ENCODE measurements around the gene DDX50. TPM values are rescaled to one million over a fixed set of nuclear protein-coding genes. Genes with fewer than 3 reads are reported as not detected.
"Not testable (repeated sequence)": the region's sequence is repeated elsewhere in the genome, so short reads cannot be mapped to it uniquely, and the experiment has no call there.

The DDX50 gene
- polyA plus RNA-seq, 2 of the 4 experiments (the other 2 are of a cell fraction): 35.1 to 64.6 TPM

GRCh38 chr10:68925489-68925888 is 24.4 kb downstream of the DDX50 start (continued):
- TF ChIP-seq HMGXB4 (CRISPR knock-in tag; IDR thresholded peaks at IDR 0.05; ENCODE audit: borderline replicate concordance): no peak
- TF ChIP-seq PBX3 (IDR thresholded peaks at IDR 0.05): no peak
- no peak for TF ChIP-seq CBX2 (IDR thresholded peaks at IDR 0.05; ENCODE audit: borderline replicate concordance, low read depth)
- TF ChIP-seq ATOH8 (CRISPR knock-in tag; IDR thresholded peaks at IDR 0.05; ENCODE audit: low read depth): no peak
- TF ChIP-seq HEYL (CRISPR knock-in tag; IDR thresholded peaks at IDR 0.05): no peak
- TF ChIP-seq ESRRA (IDR thresholded peaks at IDR 0.05; ENCODE audit: borderline replicate concordance, low read length): no peak
- no peak for TF ChIP-seq SMC3 (IDR thresholded peaks at IDR 0.05)
- TF ChIP-seq RNF2 (IDR thresholded peaks at IDR 0.05; ENCODE audit: borderline replicate concordance, low read depth): no peak
- no peak for TF ChIP-seq EHF (CRISPR knock-in tag; IDR thresholded peaks at IDR 0.05)
- no peak for TF ChIP-seq EHMT2 (IDR thresholded peaks at IDR 0.05; ENCODE audit: low read depth)

GRCh38 chr10:68929157-68929556 is 28.0 kb downstream of the DDX50 start:
- POLR2A ChIA-PET; H3K4me3 ChIP-seq; H3K9me3 ChIP-seq; DNase-seq (ENCODE audit: low read depth in 1 of 2, low spot score in 1 of 2); CTCF ChIA-PET; H3K4me1 ChIP-seq; H3K4me2 ChIP-seq; ATAC-seq; FAIRE-seq; H3K27ac ChIP-seq: not testable (repeated sequence)
- WGBS (ENCODE audit: missing lambda C conversion rate): 100% methylated on average over 2 of the region's 2 CpGs

- POLR2A ChIA-PET; H3K9me3 ChIP-seq; H3K4me3 ChIP-seq; H3K4me2 ChIP-seq; H3K27ac ChIP-seq; FAIRE-seq; DNase-seq (ENCODE audit: low read depth in 1 of 2, low spot score in 1 of 2); ATAC-seq; H3K4me1 ChIP-seq; CTCF ChIA-PET: not testable (repeated sequence)
- 96% methylated on average over 6 of the region's 8 CpGs for WGBS (ENCODE audit: missing lambda C conversion rate)
These were observed 28.8 kb downstream of the DDX50 start for GRCh38 chr10:68929888-68930287.

GRCh38 chr10:68932860-68933259 is 31.7 kb downstream of the DDX50 start:
- H3K4me3 ChIP-seq; H3K9me3 ChIP-seq; H3K27ac ChIP-seq; FAIRE-seq; H3K4me2 ChIP-seq; POLR2A ChIA-PET; DNase-seq (ENCODE audit: low read depth in 1 of 2, low spot score in 1 of 2); ATAC-seq; H3K4me1 ChIP-seq: not testable (repeated sequence)
- CTCF ChIA-PET: interaction anchor here (1.2 to 2.1 kb wide), 3 partner anchors 9 to 23 kb away, joined by 3 to 6 read pairs (median 4); partner anchors contain the start of gene DDX21
- 88% methylated on average over 3 of the region's 3 CpGs for WGBS (ENCODE audit: missing lambda C conversion rate)

GRCh38 chr10:68934994-68935393 is 33.9 kb downstream of the DDX50 start:
- CTCF ChIA-PET: interaction anchor here (0.6 kb wide), 2 partner anchors 11 to 534 kb away, joined by 3 read pairs; no protein-coding TSS in a partner anchor
- POLR2A ChIA-PET: interaction anchor here (1.2 kb wide), 1 partner anchor 21 kb away, joined by 3 read pairs; the partner anchor contains the start of gene DDX21
- FAIRE-seq: no peak
- no peak for TF ChIP-seq ELK1 (IDR thresholded peaks at IDR 0.05; ENCODE audit: low read depth, low read length)
- TF ChIP-seq HMGXB4 (CRISPR knock-in tag; IDR thresholded peaks at IDR 0.05; ENCODE audit: borderline replicate concordance): no peak
- no peak for TF ChIP-seq CTCF (IDR thresholded peaks at IDR 0.05)
- no peak for TF ChIP-seq HDAC2 (IDR thresholded peaks at IDR 0.05)
- TF ChIP-seq ZSCAN20 (CRISPR knock-in tag; IDR thresholded peaks at IDR 0.05): no peak
- no peak for TF ChIP-seq KDM5A (IDR thresholded peaks at IDR 0.05)
- TF ChIP-seq SREBF2 (IDR thresholded peaks at IDR 0.05): no peak
- TF ChIP-seq E2F6 (IDR thresholded peaks at IDR 0.05; ENCODE audit: borderline replicate concordance, low read depth): no peak
- no peak for TF ChIP-seq RAD21 (conservative IDR thresholded peaks at IDR 0.05 in 1 of 2, IDR thresholded peaks at IDR 0.05 in 1 of 2)

More at GRCh38 chr10:68934994-68935393, 33.9 kb downstream of the DDX50 start:
- Histone ChIP-seq H3K4me2 (no peak overlapping the region), H3K4me1 (peaks cover 9% of the 10 kb centered on the region; the same call in 2 of the 3 replicates), H3K4me3 (no peak overlapping the region), H3K9me3 (no peaks in the 10 kb centered on the region), H3K27ac (no peak overlapping the region)
- ATAC-seq (no peak), DNase-seq (ENCODE audit: low read depth in 1 of 2, low spot score in 1 of 2) (no peak)

All from A549 (cell line).